Measurements from ENCODE around the gene CLDN6. TPM values are rescaled to one million over a fixed set of nuclear protein-coding genes. Genes with fewer than 3 reads are reported as not detected.

The CLDN6 gene
- total RNA-seq, 3 donors from 2014 or later (not counting 1 experiment from before 2014, with no cell fraction given): not detected

DNA sequence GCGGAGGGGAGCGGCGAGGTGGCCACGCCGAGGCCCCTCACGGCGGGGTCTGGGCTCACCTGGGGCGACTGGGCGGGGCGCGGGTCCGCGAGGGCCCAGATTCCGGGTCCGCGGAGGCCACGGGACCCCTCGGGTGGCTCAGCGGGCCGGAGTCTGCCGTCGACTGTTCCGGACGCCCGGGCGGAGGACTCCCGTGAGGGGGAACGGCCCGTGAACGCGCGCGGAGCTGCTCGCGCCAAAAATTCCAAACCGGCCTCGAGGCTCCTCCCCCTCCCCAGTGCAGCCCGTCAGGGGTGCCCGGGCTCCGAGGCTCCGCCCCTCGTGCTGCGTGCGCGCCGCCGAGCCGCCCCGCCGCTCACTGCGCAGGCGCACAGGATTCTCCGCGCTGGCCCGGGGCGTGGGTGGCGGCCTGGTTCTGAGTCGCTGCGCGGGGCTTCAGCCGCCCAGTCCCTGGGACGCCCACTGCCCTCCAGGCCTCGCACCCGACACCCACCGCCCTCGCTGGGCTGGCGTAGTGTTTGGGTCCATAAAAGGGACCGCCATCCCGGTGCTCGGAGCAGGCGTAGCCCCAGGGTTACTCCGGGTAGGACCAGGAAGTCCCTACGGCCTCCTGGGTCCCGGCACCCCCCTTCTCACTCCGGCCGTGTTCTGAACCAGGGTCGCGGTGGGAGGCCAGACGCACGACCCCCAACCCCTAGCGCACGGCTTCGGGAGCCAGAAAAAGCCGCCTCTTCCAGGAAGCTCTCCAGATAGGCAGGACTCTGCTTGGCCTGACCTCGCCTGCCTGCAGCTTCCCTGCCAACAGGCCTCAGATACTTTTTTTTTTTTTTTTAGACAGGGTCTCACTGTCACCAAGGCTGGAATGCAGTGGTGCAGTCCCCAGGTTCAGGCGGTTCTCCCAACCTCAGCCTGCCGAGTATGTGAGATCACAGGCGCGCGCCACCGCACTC is 37.5 kb downstream of the CLDN6 start, which contains the start of gene PKMYT1:
Gene PKMYT1 (minus strand): TSS at position 220 of the 950 bp plus-strand sequence. CDS start 789 bp downstream, outside the sequence.
- Mint-ChIP-seq H3K4me1 (peaks cover 0 to 11% of the 10 kb centered on the region in 2 donors), H3K27me3 (ENCODE audit: low read depth in 2 of 2) (no peaks in the 10 kb centered on the region), H3K4me3 (peak within 1 kb of the TSS; percentile 86), H3K27ac (peak within 1 kb of the TSS; percentile 62 to 73), H3K9me3 (no peaks in the 10 kb centered on the region), H3K36me3 (no peaks in the 10 kb centered on the region)
- Histone ChIP-seq H3K4me1 (ENCODE audit: control insufficient read depth, insufficient read depth, low read length) (peaks cover 27% of the 10 kb centered on the region), H3K27me3 (ENCODE audit: control insufficient read depth, insufficient read depth, low read length) (no peaks in the 10 kb centered on the region), H3K4me3 (ENCODE audit: low read length) (peak within 1 kb of the TSS; percentile 97), H3K9me3 (ENCODE audit: control insufficient read depth, insufficient read depth, low read length) (no peaks in the 10 kb centered on the region), H3K36me3 (ENCODE audit: control insufficient read depth, insufficient read depth, low read length) (no peaks in the 10 kb centered on the region), H3K27ac (ENCODE audit: low read length) (peak within 1 kb of the TSS; percentile 87)
- peak; percentile 94 to 96 (median 95) for ATAC-seq
- TF ChIP-seq, protein P1, sequence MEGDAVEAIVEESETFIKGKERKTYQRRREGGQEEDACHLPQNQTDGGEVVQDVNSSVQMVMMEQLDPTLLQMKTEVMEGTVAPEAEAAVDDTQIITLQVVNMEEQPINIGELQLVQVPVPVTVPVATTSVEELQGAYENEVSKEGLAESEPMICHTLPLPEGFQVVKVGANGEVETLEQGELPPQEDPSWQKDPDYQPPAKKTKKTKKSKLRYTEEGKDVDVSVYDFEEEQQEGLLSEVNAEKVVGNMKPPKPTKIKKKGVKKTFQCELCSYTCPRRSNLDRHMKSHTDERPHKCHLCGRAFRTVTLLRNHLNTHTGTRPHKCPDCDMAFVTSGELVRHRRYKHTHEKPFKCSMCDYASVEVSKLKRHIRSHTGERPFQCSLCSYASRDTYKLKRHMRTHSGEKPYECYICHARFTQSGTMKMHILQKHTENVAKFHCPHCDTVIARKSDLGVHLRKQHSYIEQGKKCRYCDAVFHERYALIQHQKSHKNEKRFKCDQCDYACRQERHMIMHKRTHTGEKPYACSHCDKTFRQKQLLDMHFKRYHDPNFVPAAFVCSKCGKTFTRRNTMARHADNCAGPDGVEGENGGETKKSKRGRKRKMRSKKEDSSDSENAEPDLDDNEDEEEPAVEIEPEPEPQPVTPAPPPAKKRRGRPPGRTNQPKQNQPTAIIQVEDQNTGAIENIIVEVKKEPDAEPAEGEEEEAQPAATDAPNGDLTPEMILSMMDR (IDR thresholded peaks at IDR 0.05): no peak
- intact Hi-C loops (cut with micrococcal nuclease): no loop called here
- WGBS (ENCODE audit: insufficient coverage): 6% methylated on average over 91 of the region's 91 CpGs
- DNase-seq: peak; percentile 97

DNA sequence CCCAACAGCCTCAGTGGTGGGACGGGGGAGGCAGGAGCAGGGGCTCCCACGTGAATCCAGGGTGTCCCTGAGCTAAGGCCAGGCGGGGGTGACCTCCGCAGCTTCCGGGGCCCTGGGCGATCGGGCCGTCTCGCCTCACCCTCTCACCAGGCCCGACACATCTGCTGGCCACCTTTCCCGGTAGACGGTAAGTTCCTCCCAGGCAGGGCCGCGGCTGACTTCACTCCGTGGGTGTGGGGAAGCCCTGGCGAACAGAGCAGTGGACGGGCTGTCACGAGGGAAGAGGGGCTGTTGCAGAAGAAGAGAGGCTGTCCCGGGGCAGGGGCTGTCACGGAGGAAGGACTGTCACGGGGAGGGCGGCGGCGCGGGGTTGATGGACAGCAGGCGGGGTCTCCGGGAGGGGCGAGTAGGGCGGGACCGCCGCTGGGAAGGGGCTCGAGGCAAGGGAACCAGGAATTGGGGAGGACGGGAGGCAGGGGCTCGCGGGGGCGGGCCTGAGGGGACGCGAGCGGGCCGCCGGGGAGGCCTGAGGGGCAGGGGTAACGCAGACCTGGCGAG is 38.2 kb downstream of the CLDN6 start:
- WGBS (ENCODE audit: insufficient coverage): 10% methylated on average over 43 of the region's 43 CpGs
- Mint-ChIP-seq H3K27me3 (ENCODE audit: low read depth in 2 of 2) (no peaks in the 10 kb centered on the region), H3K9me3 (no peaks in the 10 kb centered on the region), H3K4me3 (peak overlapping the region; percentile 9), H3K36me3 (no peaks in the 10 kb centered on the region), H3K27ac (no peak overlapping the region), H3K4me1 (peaks cover 0 to 11% of the 10 kb centered on the region in 2 donors)
- Histone ChIP-seq H3K27me3 (ENCODE audit: control insufficient read depth, insufficient read depth, low read length) (no peaks in the 10 kb centered on the region), H3K4me3 (ENCODE audit: low read length) (peak overlapping the region; percentile 28), H3K36me3 (ENCODE audit: control insufficient read depth, insufficient read depth, low read length) (no peaks in the 10 kb centered on the region), H3K4me1 (ENCODE audit: control insufficient read depth, insufficient read depth, low read length) (peaks cover 27% of the 10 kb centered on the region), H3K27ac (ENCODE audit: low read length) (no peak overlapping the region), H3K9me3 (ENCODE audit: control insufficient read depth, insufficient read depth, low read length) (no peaks in the 10 kb centered on the region)
- ATAC-seq (no peak), DNase-seq (peak in 1 of 2 donors; percentile 21)
- TF ChIP-seq, protein P1 (IDR thresholded peaks at IDR 0.05): no peak
- intact Hi-C loops (cut with micrococcal nuclease): no loop called here

- Histone ChIP-seq H3K9me3 (ENCODE audit: control insufficient read depth, insufficient read depth, low read length) (no peaks in the 10 kb centered on the region), H3K4me3 (ENCODE audit: low read length) (no peak overlapping the region), H3K27ac (ENCODE audit: low read length) (no peak overlapping the region), H3K4me1 (ENCODE audit: control insufficient read depth, insufficient read depth, low read length) (peaks cover 15% of the 10 kb centered on the region), H3K36me3 (ENCODE audit: control insufficient read depth, insufficient read depth, low read length) (no peaks in the 10 kb centered on the region), H3K27me3 (ENCODE audit: control insufficient read depth, insufficient read depth, low read length) (no peaks in the 10 kb centered on the region)
- TF ChIP-seq, protein P1 (IDR thresholded peaks at IDR 0.05): no peak
- H3K27ac Mint-ChIP-seq: no peak overlapping the region
- H3K9me3 Mint-ChIP-seq: no peaks in the 10 kb centered on the region
- no peak overlapping the region for H3K4me3 Mint-ChIP-seq
- intact Hi-C loops (cut with micrococcal nuclease): no loop called here
- H3K4me1 Mint-ChIP-seq: peaks cover 0 to 11% of the 10 kb centered on the region in 2 donors
- no peak for DNase-seq
- no peaks in the 10 kb centered on the region for H3K27me3 Mint-ChIP-seq (ENCODE audit: low read depth in 2 of 2)
- no peaks in the 10 kb centered on the region for H3K36me3 Mint-ChIP-seq
- ATAC-seq: no peak
- 94% methylated on average over 5 of the region's 6 CpGs for WGBS (ENCODE audit: insufficient coverage)
These were observed 40.5 kb downstream of the CLDN6 start for GRCh38 chr16:2977440-2977839.
